Astrocyte (in vitro differentiated cells and primary cell): ENCODE results near the gene EMP3. TPM values are rescaled to one million over a fixed set of nuclear protein-coding genes. Genes with fewer than 3 reads are reported as not detected.

ENCODE experiments used
- DNase-seq: peaks from one replicate; pipeline ENCODE4 v3.0.0-alpha.2; 2010; ENCODE audit warnings: low read depth
- FAIRE-seq: peaks from 2 replicates; lab custom pipeline; 2011; peaks lifted over from hg19 to GRCh38; lab: Jason Lieb, UNC
- H2AFZ ChIP-seq: 2 replicates; pipeline ENCODE4 v1.6.0; 2012; ENCODE audit warnings: low read depth, low read length, inconsistent platforms
- H3K27ac ChIP-seq: 2 replicates; pipeline ENCODE4 v1.5.1; 2011; ENCODE audit warnings: low read depth, low read length, inconsistent platforms
- H3K27me3 ChIP-seq: 2 replicates; pipeline ENCODE4 v1.6.0; 2011; ENCODE audit warnings: low read length, inconsistent platforms; ENCODE audit not compliant: insufficient read depth
- H3K36me3 ChIP-seq: 2 replicates; pipeline ENCODE4 v1.5.1; 2011; ENCODE audit warnings: low read length, inconsistent platforms; ENCODE audit not compliant: insufficient read depth
- H3K4me1 ChIP-seq: 2 replicates; pipeline ENCODE4 v1.5.1; 2011; ENCODE audit warnings: low read length, inconsistent platforms; ENCODE audit not compliant: insufficient read depth
- H3K4me2 ChIP-seq: 2 replicates; pipeline ENCODE4 v1.6.0; 2012; ENCODE audit warnings: low read length, inconsistent platforms
- H3K4me3 ChIP-seq: 2 replicates; pipeline ENCODE4 v1.5.1; 2011; ENCODE audit warnings: low read depth, mild to moderate bottlenecking, low read length, inconsistent platforms; ENCODE audit not compliant: insufficient read depth
- H3K79me2 ChIP-seq: 2 replicates; pipeline ENCODE4 v1.6.0; 2012; ENCODE audit warnings: mild to moderate bottlenecking, low read length, inconsistent platforms; ENCODE audit not compliant: insufficient read depth
- H3K9ac ChIP-seq: 2 replicates; pipeline ENCODE4 v1.6.0; 2012; ENCODE audit warnings: mild to moderate bottlenecking, low read length, inconsistent platforms
- H3K9me3 ChIP-seq: 2 replicates; pipeline ENCODE4 v1.5.1; 2012; ENCODE audit warnings: low read depth, mild to moderate bottlenecking, low read length, inconsistent platforms; ENCODE audit not compliant: insufficient read depth
- H4K20me1 ChIP-seq: 2 replicates; pipeline ENCODE4 v1.6.0; 2012; ENCODE audit warnings: low read length, inconsistent platforms; ENCODE audit not compliant: insufficient read depth
- H3K27ac Mint-ChIP-seq: one replicate; pipeline ENCODE4 v1.8.0; 2021; ENCODE audit warnings: mild to moderate bottlenecking, mixed read lengths; ENCODE audit not compliant: unreplicated experiment
- H3K27me3 Mint-ChIP-seq: one replicate; pipeline ENCODE4 v1.8.0; 2021; ENCODE audit warnings: low read depth, mixed read lengths; ENCODE audit not compliant: unreplicated experiment
- H3K36me3 Mint-ChIP-seq: one replicate; pipeline ENCODE4 v1.8.0; 2021; ENCODE audit warnings: low read depth, mixed read lengths; ENCODE audit not compliant: unreplicated experiment
- H3K4me1 Mint-ChIP-seq: one replicate; pipeline ENCODE4 v1.8.0; 2021; ENCODE audit warnings: low read depth, mixed read lengths; ENCODE audit not compliant: unreplicated experiment
- H3K4me3 Mint-ChIP-seq: one replicate; pipeline ENCODE4 v1.8.0; 2021; ENCODE audit warnings: mild to moderate bottlenecking, moderate library complexity, mixed read lengths; ENCODE audit not compliant: unreplicated experiment
- H3K9me3 Mint-ChIP-seq: one replicate; pipeline ENCODE4 v1.8.0; 2021; ENCODE audit warnings: mild to moderate bottlenecking, mixed read lengths; ENCODE audit not compliant: unreplicated experiment
- CTCF ChIP-seq: IDR thresholded peaks from 2 replicates; pipeline ENCODE4 v1.5.1; 2011; ENCODE audit warnings: low read depth, mild to moderate bottlenecking, inconsistent platforms, low read length, moderate library complexity; ENCODE audit not compliant: insufficient read depth
- EZH2 ChIP-seq: IDR thresholded peaks from 2 replicates; pipeline ENCODE4 v1.6.1; 2012; ENCODE audit warnings: mild to moderate bottlenecking, low read length, inconsistent platforms; ENCODE audit not compliant: insufficient read depth
- total RNA-seq: library from RNA; stranded (reverse); gene quantifications from 2 replicates; pipeline ENCODE4 v1.2.1, GENCODE V29; 2021

Gene EMP3
- total RNA-seq, 1 donor from 2014 or later, result 217 TPM

- Histone ChIP-seq H2AFZ (no peak overlapping the region), H3K4me3 (no peak overlapping the region), H4K20me1 (no peaks in the 10 kb centered on the region), H3K36me3 (no peaks in the 10 kb centered on the region), H3K79me2 (no peaks in the 10 kb centered on the region), H3K9ac (no peak overlapping the region), H3K27me3 (no peaks in the 10 kb centered on the region), H3K4me2 (peak overlapping the region; percentile 4), H3K9me3 (no peaks in the 10 kb centered on the region), H3K27ac (peak overlapping the region; percentile 36), H3K4me1 (peaks cover 15% of the 10 kb centered on the region)
- Mint-ChIP-seq H3K27ac (no peak overlapping the region), H3K9me3 (no peaks in the 10 kb centered on the region), H3K36me3 (peaks cover 5% of the 10 kb centered on the region), H3K4me1 (no peaks in the 10 kb centered on the region), H3K4me3 (no peak overlapping the region), H3K27me3 (peaks cover 5% of the 10 kb centered on the region)
- TF ChIP-seq CTCF, result no peak
- TF ChIP-seq EZH2, result no peak
- peak; percentile 67 for FAIRE-seq
- peak; percentile 88 for DNase-seq
Measured at GRCh38 chr19:48292798-48293197, 32.6 kb upstream of the EMP3 start.

GRCh38 chr19:48295458-48295857 lies 29.9 kb upstream of the EMP3 start:
- no peak overlapping the region for H3K4me3 Mint-ChIP-seq
- H3K27ac Mint-ChIP-seq, result peak overlapping the region; percentile 47
- H3K4me1 Mint-ChIP-seq, result no peaks in the 10 kb centered on the region
- H3K36me3 ChIP-seq, result no peaks in the 10 kb centered on the region
- H2AFZ ChIP-seq, result no peak overlapping the region
- H3K27ac ChIP-seq, result no peak overlapping the region
- H4K20me1 ChIP-seq, result no peaks in the 10 kb centered on the region
- H3K4me1 ChIP-seq, result peaks cover 13% of the 10 kb centered on the region
- no peaks in the 10 kb centered on the region for H3K36me3 Mint-ChIP-seq
- DNase-seq (no peak), FAIRE-seq (no peak)
- no peak overlapping the region for H3K9ac ChIP-seq
- H3K79me2 ChIP-seq, result no peaks in the 10 kb centered on the region
- peaks cover 5% of the 10 kb centered on the region for H3K27me3 Mint-ChIP-seq
- no peak for TF ChIP-seq EZH2
- TF ChIP-seq CTCF, result no peak
- no peaks in the 10 kb centered on the region for H3K9me3 Mint-ChIP-seq
- no peaks in the 10 kb centered on the region for H3K27me3 ChIP-seq
- H3K9me3 ChIP-seq, result no peaks in the 10 kb centered on the region
- H3K4me2 ChIP-seq, result no peak overlapping the region
- no peak overlapping the region for H3K4me3 ChIP-seq

GRCh38 chr19:48296963-48297734 lies 28.2 kb upstream of the EMP3 start:
- Histone ChIP-seq H3K4me3 (no peak overlapping the region), H3K9ac (no peak overlapping the region), H2AFZ (no peak overlapping the region), H3K79me2 (no peaks in the 10 kb centered on the region), H3K27ac (no peak overlapping the region), H3K4me1 (peaks cover 8% of the 10 kb centered on the region), H3K9me3 (no peaks in the 10 kb centered on the region), H3K27me3 (no peaks in the 10 kb centered on the region), H3K4me2 (no peak overlapping the region), H3K36me3 (no peaks in the 10 kb centered on the region), H4K20me1 (no peaks in the 10 kb centered on the region)
- FAIRE-seq, result no peak
- Mint-ChIP-seq H3K4me3 (no peak overlapping the region), H3K4me1 (no peaks in the 10 kb centered on the region), H3K9me3 (no peaks in the 10 kb centered on the region), H3K27me3 (peaks cover 5% of the 10 kb centered on the region), H3K27ac (no peak overlapping the region), H3K36me3 (no peaks in the 10 kb centered on the region)
- TF ChIP-seq CTCF (no peak), EZH2 (no peak)
- no peak for DNase-seq
